HG03565 (cell line): Measurements from ENCODE around the gene TCHP.
"Not testable (repeated sequence)": the region's sequence is repeated elsewhere in the genome, so short reads cannot be mapped to it uniquely, and the experiment has no call there.

ENCODE experiments used
- ATAC-seq: cut with Tn5 transposase; IDR thresholded peaks from one replicate; pipeline ENCODE4 v1.9.1; 2021; ENCODE audit warnings: mild to moderate bottlenecking, moderate library complexity; ENCODE audit not compliant: unreplicated experiment

TCHP gene

GRCh38 chr12:109905301-109905700, 5.2 kb downstream of the TCHP start:
- ATAC-seq, result no peak

- ATAC-seq, result no peak
Measured at GRCh38 chr12:109910254-109910968, 10.3 kb downstream of the TCHP start.

DNA sequence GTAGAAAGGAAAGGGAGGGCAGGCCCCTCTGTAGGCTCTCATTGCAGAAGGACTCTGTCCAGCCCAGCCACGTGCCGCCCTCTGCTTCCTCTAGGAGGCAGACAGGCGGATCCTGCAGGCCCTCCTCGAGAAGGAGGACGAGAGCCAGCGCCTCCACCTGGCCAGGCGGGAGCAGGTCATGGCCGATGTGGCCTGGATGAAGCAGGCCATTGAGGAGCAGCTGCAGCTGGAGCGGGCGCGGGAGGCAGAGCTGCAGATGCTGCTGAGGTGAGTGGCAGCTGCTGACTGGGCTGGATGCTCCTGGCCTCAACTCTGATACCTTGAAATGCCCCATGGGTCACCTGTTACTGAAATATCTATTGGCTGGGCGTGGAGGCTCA, 10.9 kb downstream of the TCHP start:
- no peak for ATAC-seq

GRCh38 chr12:109912855-109913321, 12.8 kb downstream of the TCHP start:
- ATAC-seq, result no peak

- ATAC-seq, result no peak
Measured at GRCh38 chr12:109914461-109914860, 14.4 kb downstream of the TCHP start.

- ATAC-seq, result no peak
Measured at GRCh38 chr12:109915171-109916040, 15.3 kb downstream of the TCHP start.

GRCh38 chr12:109916045-109916444, 16.0 kb downstream of the TCHP start:
- ATAC-seq, result no peak

DNA sequence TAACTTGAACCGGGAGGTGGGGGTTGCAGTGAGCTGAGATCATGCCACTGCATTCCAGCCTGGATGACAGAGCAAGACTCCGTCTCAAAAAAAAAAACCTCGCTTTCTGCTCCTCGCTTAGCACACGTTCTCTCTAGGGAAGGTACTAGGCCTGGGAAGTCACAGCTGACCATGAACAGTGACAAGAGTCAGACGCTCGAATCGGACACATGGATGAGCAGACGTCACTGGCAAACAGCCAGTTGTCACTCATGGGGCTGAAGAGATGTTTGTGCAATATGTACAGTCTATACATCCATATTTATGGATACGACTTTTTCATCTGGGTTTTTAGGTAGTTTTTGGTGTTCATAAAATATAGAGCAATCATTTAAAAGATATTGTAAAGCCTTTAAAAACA, 19.4 kb downstream of the TCHP start:
- ATAC-seq, result no peak

DNA sequence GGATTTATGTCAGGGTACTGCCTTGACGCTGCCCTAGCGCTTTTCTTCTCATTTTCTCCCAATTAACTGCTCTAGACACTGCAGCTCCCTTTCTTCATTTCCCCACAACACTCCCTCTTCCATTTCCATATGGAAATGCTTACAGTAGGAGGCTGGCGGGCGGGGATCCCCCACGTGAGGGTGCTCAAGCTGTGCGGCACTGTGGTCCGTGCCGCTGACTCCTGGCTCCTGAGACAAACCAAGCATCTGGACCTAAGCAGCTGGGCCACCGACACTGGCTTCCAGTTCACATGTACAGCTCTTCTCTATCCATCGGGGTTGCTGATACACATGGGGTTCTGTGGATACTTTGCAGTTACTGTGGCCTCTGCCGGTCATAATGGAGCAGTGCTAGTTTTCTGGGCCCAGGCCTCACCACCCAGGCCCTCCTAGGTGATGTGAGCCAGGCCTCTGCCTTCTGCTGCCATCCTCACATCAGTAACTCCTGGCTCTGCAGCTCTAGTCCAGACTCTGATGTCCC, 20.2 kb downstream of the TCHP start:
- ATAC-seq, result no peak

- ATAC-seq, result no peak
Measured at GRCh38 chr12:109921982-109922381, 21.9 kb downstream of the TCHP start.

GRCh38 chr12:109923038-109923437, 23.0 kb downstream of the TCHP start:
- ATAC-seq, result no peak

DNA sequence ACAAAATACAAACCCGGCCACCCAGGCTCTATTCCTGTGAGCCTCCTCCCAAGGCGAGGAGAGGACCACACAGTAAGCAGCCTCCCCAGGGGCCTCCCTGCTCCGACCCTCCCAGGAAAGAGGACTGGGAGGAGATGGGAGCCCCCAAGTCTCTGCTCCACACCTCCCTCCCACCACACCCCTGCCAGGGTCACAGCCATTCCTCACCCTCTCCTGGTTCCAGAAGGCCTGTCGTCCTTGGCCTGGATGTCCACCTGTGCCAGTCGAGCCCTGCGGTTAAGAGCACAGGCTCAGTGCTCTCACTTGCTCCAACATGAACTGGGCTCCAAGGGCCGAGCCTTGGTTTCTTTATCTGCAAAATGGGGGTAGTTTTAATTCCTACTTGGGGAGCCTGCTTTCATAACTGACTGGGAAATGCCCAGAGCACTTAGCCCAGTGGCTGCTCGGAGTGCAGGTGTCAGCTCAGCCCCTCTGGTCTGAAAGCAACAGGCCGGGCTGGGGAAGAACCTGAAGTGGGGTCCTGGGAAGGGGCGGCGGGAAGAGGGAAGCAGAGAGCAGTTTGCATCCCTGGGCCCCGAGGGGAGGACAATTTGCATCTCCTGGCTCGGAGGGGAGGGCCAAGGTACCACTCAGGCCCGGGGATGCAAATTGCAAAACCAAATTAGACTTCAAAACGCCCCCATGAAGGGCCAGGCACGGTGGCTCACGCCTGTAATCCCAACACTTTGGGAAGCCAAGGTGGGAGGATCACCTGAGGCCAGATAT, 23.6 kb downstream of the TCHP start:
- no peak for ATAC-seq

GRCh38 chr12:109925185-109925840, 25.2 kb downstream of the TCHP start:
- ATAC-seq, result no peak

DNA sequence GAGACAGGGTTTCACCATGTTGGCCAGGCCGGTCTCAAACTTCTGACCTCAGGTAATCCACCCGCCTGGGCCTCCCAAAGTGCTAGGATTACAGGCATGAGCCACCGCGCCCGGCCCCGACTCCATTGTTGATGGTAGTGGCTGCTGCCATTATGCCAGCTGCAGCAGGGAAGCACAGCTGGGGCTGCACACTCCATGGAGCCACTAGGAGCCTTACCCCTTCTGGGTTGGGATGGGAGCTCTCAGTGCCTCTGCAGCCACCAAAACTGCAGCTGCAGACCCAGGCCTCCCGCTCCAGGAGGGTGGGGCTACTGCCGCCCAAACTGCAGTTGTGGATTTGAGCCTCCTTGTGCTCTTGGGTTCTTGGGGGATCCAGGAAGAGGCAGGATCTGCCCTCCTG, 25.9 kb downstream of the TCHP start:
- no peak for ATAC-seq

- no peak for ATAC-seq
Measured at GRCh38 chr12:109926488-109927210, 26.6 kb downstream of the TCHP start.

DNA sequence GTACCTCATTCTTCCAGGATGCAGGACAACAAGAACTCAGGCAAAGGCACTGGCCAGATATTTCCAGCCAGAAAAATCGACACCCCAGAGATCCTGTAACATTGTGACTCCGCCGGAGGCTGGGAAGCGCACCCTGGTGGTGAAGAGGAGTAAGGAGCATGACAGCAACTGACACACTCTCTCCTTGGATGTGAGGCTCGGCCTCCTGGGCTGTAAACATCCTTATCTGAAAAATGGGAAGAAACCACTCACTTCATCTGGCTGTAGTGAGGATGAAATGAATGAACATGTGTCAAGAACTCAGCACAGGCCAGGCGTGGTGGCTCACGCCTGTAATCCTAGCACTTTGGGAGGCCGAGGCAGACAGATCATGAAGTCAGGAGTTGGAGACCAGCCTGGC, 27.5 kb downstream of the TCHP start:
- no peak for ATAC-seq

DNA sequence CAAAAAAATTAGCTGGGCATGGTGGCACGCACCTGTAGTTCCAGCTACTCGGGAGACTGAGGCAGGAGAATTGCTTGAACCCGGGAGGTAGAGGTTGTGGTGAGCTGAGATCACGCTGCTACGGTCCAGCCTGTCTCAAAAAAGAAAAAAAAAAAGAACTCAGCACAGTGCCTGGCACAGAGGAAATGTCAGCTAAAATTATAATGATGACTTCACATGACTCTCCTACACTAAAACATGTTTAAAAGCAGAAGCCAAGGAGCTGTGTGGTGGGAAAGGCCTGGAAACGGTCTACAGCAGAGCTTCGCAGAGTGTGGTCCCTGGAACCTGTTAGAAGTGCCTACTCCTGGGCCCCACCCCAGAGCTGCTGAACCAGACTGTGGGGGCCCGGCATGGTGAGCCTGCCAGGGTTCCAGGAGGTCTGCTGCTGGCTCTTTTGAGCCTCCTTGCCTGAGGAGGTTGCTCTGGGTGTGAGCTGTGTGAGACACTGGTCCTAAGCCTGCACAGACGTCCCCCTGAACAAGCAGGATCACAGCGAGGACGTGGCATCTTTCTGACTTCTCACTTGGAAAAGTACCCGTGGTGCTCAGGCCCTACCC, 28.1 kb downstream of the TCHP start:
- no peak for ATAC-seq

- not testable (repeated sequence) for ATAC-seq
Measured at GRCh38 chr12:109929326-109929725, 29.3 kb downstream of the TCHP start.

GRCh38 chr12:109930028-109930800, 30.1 kb downstream of the TCHP start:
- ATAC-seq, result no peak
